IMR-90 (cell line): ENCODE results near the gene IL1A. TPM values are rescaled to one million over a fixed set of nuclear protein-coding genes. Genes with fewer than 3 reads are reported as not detected.

Experiments
- ATAC-seq: fragments of 200-7000 bp; cut with Tn5 transposase; 2 replicates; pipeline ENCODE4 v1.9.1; 2020; ENCODE audit warnings: low read depth, mild to moderate bottlenecking, moderate library complexity
- BruUV-seq: library from RNA; stranded (reverse); fragments of 400-500 nt; replicated peaks from 2 replicates; lab custom pipeline; 2021; lab: Mats Ljungman, UMichigan
- CTCF ChIA-PET: fragments of 300-600 bp; formaldehyde crosslinking; extraction: SDS; loops from one replicate; lab custom pipeline; 2021; ENCODE audit warnings: antibody characterized with exemption; lab: Yijun Ruan, JAX
- POLR2A ChIA-PET: fragments of 300-600 bp; sonication (Branson Sonifier 250); formaldehyde crosslinking; loops from one replicate; lab custom pipeline; 2022; ENCODE audit warnings: antibody characterized with exemption; ENCODE audit not compliant: unreplicated experiment; lab: Charles Lee
- DNase-seq: peaks from one replicate; pipeline ENCODE4 v3.0.0; 2013
- H2AFZ ChIP-seq: replicated peaks from 2 replicates; pipeline ENCODE3; 2013; ENCODE audit warnings: low read length, mild to moderate bottlenecking; ENCODE audit not compliant: poor library complexity
- H2AK5ac ChIP-seq: 2 replicates; pipeline ENCODE4 v1.6.1; 2013; ENCODE audit warnings: low read depth, low read length, inconsistent platforms
- H2AK9ac ChIP-seq: replicated peaks from 2 replicates; pipeline ENCODE3; 2013; ENCODE audit warnings: mild to moderate bottlenecking, low read depth, low read length, moderate library complexity; ENCODE audit not compliant: poor library complexity
- H2BK120ac ChIP-seq: 2 replicates; pipeline ENCODE4 v1.6.1; 2013; ENCODE audit warnings: low read depth, low read length, inconsistent platforms
- H2BK15ac ChIP-seq: 3 replicates; pipeline ENCODE4 v1.6.1; 2013; ENCODE audit warnings: low read depth, low read length, inconsistent platforms
- H2BK20ac ChIP-seq: 2 replicates; pipeline ENCODE4 v1.6.1; 2013; ENCODE audit warnings: low read depth, mild to moderate bottlenecking, inconsistent platforms, low read length, moderate library complexity
- H2BK5ac ChIP-seq: 2 replicates; pipeline ENCODE4 v1.6.1; 2013; ENCODE audit warnings: mild to moderate bottlenecking, low read depth, low read length, inconsistent platforms; ENCODE audit not compliant: poor library complexity, severe bottlenecking
- H3K14ac ChIP-seq: replicated peaks from 2 replicates; pipeline ENCODE4 v1.6.1; 2013; ENCODE audit warnings: low read depth, low read length, inconsistent platforms
- H3K18ac ChIP-seq: 2 replicates; pipeline ENCODE4 v1.6.1; 2013; ENCODE audit warnings: low read depth, low read length, control low read depth
- H3K23ac ChIP-seq: 2 replicates; pipeline ENCODE4 v1.6.1; 2013; ENCODE audit warnings: low read depth, low read length, inconsistent platforms
- H3K27ac ChIP-seq: 2 replicates; pipeline ENCODE4 v1.5.1; 2013; ENCODE audit warnings: mild to moderate bottlenecking, control low read depth, low read length; ENCODE audit not compliant: insufficient read depth
- H3K27me3 ChIP-seq: 2 replicates; pipeline ENCODE4 v1.6.1; 2013; ENCODE audit warnings: low read length; ENCODE audit not compliant: control insufficient read depth, insufficient read depth
- H3K36me3 ChIP-seq: 2 replicates; pipeline ENCODE4 v1.6.1; 2013; ENCODE audit warnings: low read length, mixed read lengths; ENCODE audit not compliant: control insufficient read depth, insufficient read depth
- H3K4ac ChIP-seq: 2 replicates; pipeline ENCODE4 v1.6.1; 2013; ENCODE audit warnings: low read depth, low read length, inconsistent platforms
- H3K4me1 ChIP-seq: 2 replicates; pipeline ENCODE4 v1.6.1; 2013; ENCODE audit warnings: low read length, mixed read lengths; ENCODE audit not compliant: control insufficient read depth, insufficient read depth
- H3K4me2 ChIP-seq: 2 replicates; pipeline ENCODE4 v1.6.1; 2013; ENCODE audit warnings: low read depth, mild to moderate bottlenecking, control low read depth, low read length, moderate library complexity
- H3K4me3 ChIP-seq: 2 replicates; pipeline ENCODE4 v1.5.1; 2013; ENCODE audit warnings: low read depth, mild to moderate bottlenecking, control low read depth, low read length, moderate library complexity; ENCODE audit not compliant: insufficient read depth
- H3K56ac ChIP-seq: 2 replicates; pipeline ENCODE4 v1.6.1; 2013; ENCODE audit warnings: low read length, inconsistent platforms; ENCODE audit not compliant: insufficient read depth; ENCODE audit errors: extremely low read depth
- H3K79me1 ChIP-seq, 2 experiments: 2 replicates each; pipeline ENCODE4 v1.6.1; 2013; ENCODE audit warnings: low read length in 2 of 2, inconsistent platforms in 1 of 2, low read depth in 1 of 2
- H3K9ac ChIP-seq: 2 replicates; pipeline ENCODE4 v1.6.1; 2013; ENCODE audit warnings: low read depth, low read length, control low read depth
- H3K9me1 ChIP-seq: 2 replicates; pipeline ENCODE4 v1.6.1; 2013; ENCODE audit warnings: low read length, inconsistent platforms; ENCODE audit not compliant: insufficient read depth
- H3K9me3 ChIP-seq: 2 replicates; pipeline ENCODE4 v1.6.1; 2013; ENCODE audit warnings: low read length; ENCODE audit not compliant: control insufficient read depth, insufficient read depth
- H4K20me1 ChIP-seq: 2 replicates; pipeline ENCODE4 v1.6.1; 2013; ENCODE audit warnings: low read length, inconsistent platforms; ENCODE audit not compliant: insufficient read depth
- H4K5ac ChIP-seq: 2 replicates; pipeline ENCODE4 v1.6.1; 2013; ENCODE audit warnings: mild to moderate bottlenecking, low read depth, low read length, control low read depth
- H4K8ac ChIP-seq, 2 experiments: 2 replicates each; pipeline ENCODE4 v1.6.1; 2013; ENCODE audit warnings: low read depth in 2 of 2, low read length in 2 of 2, control low read depth in 1 of 2, inconsistent platforms in 1 of 2
- H4K91ac ChIP-seq: 2 replicates; pipeline ENCODE4 v1.6.1; 2013; ENCODE audit warnings: low read depth, low read length, inconsistent platforms; ENCODE audit not compliant: insufficient read depth
- BHLHE40 ChIP-seq: fragments of 150-350 bp; IDR thresholded peaks from 2 replicates; pipeline ENCODE4 v1.6.1; 2016; ENCODE audit warnings: mild to moderate bottlenecking, low read depth, low read length
- CEBPB ChIP-seq: IDR thresholded peaks from 2 replicates; pipeline ENCODE4 v1.6.1; 2012; ENCODE audit warnings: low read depth, low read length, improper control_type of control experiment
- CHD1 ChIP-seq: IDR thresholded peaks from 2 replicates; pipeline ENCODE4 v1.6.1; 2012; ENCODE audit warnings: low read depth, low read length, improper control_type of control experiment
- CTCF ChIP-seq: conservative IDR thresholded peaks from 2 replicates; pipeline ENCODE4 v1.5.1; 2012; ENCODE audit warnings: mild to moderate bottlenecking, low read depth, low read length, improper control_type of control experiment
- ELK1 ChIP-seq: fragments of 150-350 bp; IDR thresholded peaks from 2 replicates; pipeline ENCODE4 v1.6.1; 2016; ENCODE audit warnings: low read depth, mild to moderate bottlenecking, low read length, moderate library complexity, borderline replicate concordance
- FOS ChIP-seq: fragments of 150-350 bp; IDR thresholded peaks from 2 replicates; pipeline ENCODE4 v1.6.1; 2016; ENCODE audit warnings: low read depth, low read length
- MAFK ChIP-seq: IDR thresholded peaks from 2 replicates; pipeline ENCODE4 v1.6.1; 2012; ENCODE audit warnings: low read depth, low read length, improper control_type of control experiment
- MAZ ChIP-seq: IDR thresholded peaks from 2 replicates; pipeline ENCODE4 v1.6.1; 2012; ENCODE audit warnings: low read depth, mild to moderate bottlenecking, low read length, improper control_type of control experiment, moderate library complexity, borderline replicate concordance
- MXI1 ChIP-seq: IDR thresholded peaks from 2 replicates; pipeline ENCODE4 v1.6.1; 2012; ENCODE audit warnings: low read depth, mild to moderate bottlenecking, low read length, moderate library complexity, borderline replicate concordance
- NFE2L2 ChIP-seq: fragments of 150-350 bp; IDR thresholded peaks from 2 replicates; pipeline ENCODE4 v1.6.1; 2016; ENCODE audit warnings: low read depth, mild to moderate bottlenecking, low read length
- POLR2A ChIP-seq: IDR thresholded peaks from 2 replicates; pipeline ENCODE4 v1.6.1; 2012; ENCODE audit warnings: mild to moderate bottlenecking, low read depth, low read length
- RAD21 ChIP-seq: IDR thresholded peaks from 2 replicates; pipeline ENCODE4 v1.6.1; 2012; ENCODE audit warnings: low read length, improper control_type of control experiment
- RCOR1 ChIP-seq: IDR thresholded peaks from 2 replicates; pipeline ENCODE4 v1.6.1; 2012; ENCODE audit warnings: mild to moderate bottlenecking, low read length, improper control_type of control experiment; ENCODE audit not compliant: insufficient replicate concordance
- RFX5 ChIP-seq: IDR thresholded peaks from 2 replicates; pipeline ENCODE4 v1.8.0; 2012; ENCODE audit warnings: low read depth, mild to moderate bottlenecking, low read length, moderate library complexity
- SMC3 ChIP-seq: fragments of 150-350 bp; IDR thresholded peaks from 2 replicates; pipeline ENCODE4 v1.6.1; 2016; ENCODE audit warnings: low read depth, mild to moderate bottlenecking, antibody characterized with exemption, low read length, moderate library complexity
- USF2 ChIP-seq: fragments of 150-350 bp; IDR thresholded peaks from 2 replicates; pipeline ENCODE4 v1.6.1; 2017; ENCODE audit warnings: mild to moderate bottlenecking, antibody characterized with exemption, low read length, low read depth
- WGBS, 2 experiments: methylation state at CpG; one replicate each; pipeline versions ENCODE4 v1.1.5 to v1.1.7; 2013; ENCODE audit warnings: missing lambda C conversion rate in 2 of 2; ENCODE audit not compliant: insufficient read length in 1 of 2; ENCODE audit errors: extremely low coverage in 2 of 2; 5-methylcytosine and 5-hydroxymethylcytosine counted together
- dilution Hi-C: fragments of 300-500 bp; cut with HindIII; formaldehyde crosslinking; loops from one replicate; pipeline ENCODE4 v1.14.3; 2018; ENCODE audit warnings: low sequenced_read_pairs; ENCODE audit not compliant: unreplicated experiment
- in situ Hi-C: fragments of 300-500 bp; cut with MboI; formaldehyde crosslinking; loops from 3 replicates; pipeline ENCODE4 v1.14.3; 2019; ENCODE audit warnings: low sequenced_read_pairs, inconsistent platforms, mixed read lengths
- intact Hi-C: fragments of 100-400 bp; cut with micrococcal nuclease; formaldehyde crosslinking; loops from 2 replicates; pipeline ENCODE4 v1.10.0; 2022
- polyA plus RNA-seq, 3 experiments: library from polyadenylated mRNA; depleted of rRNA; stranded (reverse); fragments of >200 nt; gene quantifications; 2 replicates each; pipeline ENCODE4 v1.2.3, GENCODE V29; 2012; ENCODE audit warnings: low replicate concordance in 1 of 3
- total RNA-seq: library from RNA; depleted of rRNA; stranded (reverse); fragments of >200 nt; gene quantifications from 2 replicates; pipeline ENCODE4 v1.2.3, GENCODE V29; 2012

The IL1A gene
- total and polyA plus RNA-seq, 2 of the 4 experiments (the other 2 are of a cell fraction): 0.48 to 1.1 TPM

- dilution Hi-C loops (no loop called here), intact Hi-C loops (no loop called here), in situ Hi-C loops (no loop called here)
- peak overlapping the region; percentile 54 for H2AFZ ChIP-seq
- ChIA-PET POLR2A (interaction anchor here (0.6 kb wide), 1 partner anchor 14 kb away, joined by 3 read pairs; no protein-coding TSS in a partner anchor), CTCF (interaction anchor here (1.0 kb wide), 1 partner anchor 67 kb away, joined by 4 read pairs; no protein-coding TSS in a partner anchor)
- peaks cover 22% of the 10 kb centered on the region for H3K4me1 ChIP-seq
- no peak overlapping the region for H2AK9ac ChIP-seq
- peak overlapping the region; percentile 74 for H4K91ac ChIP-seq
- H3K18ac ChIP-seq: peak overlapping the region; percentile 69
- no peak overlapping the region for H3K4me3 ChIP-seq
- peak overlapping the region; percentile 88 for H3K4ac ChIP-seq
- H3K36me3 ChIP-seq: no peaks in the 10 kb centered on the region
- no peaks in the 10 kb centered on the region for H3K9me3 ChIP-seq
- peak overlapping the region; percentile 72 for H4K5ac ChIP-seq
- H2BK5ac ChIP-seq: peak overlapping the region; percentile 59
- H2AK5ac ChIP-seq: peak overlapping the region; percentile 71; the same call in 1 of the 2 replicates
- DNase-seq (peak; percentile 57), ATAC-seq (peak; percentile 78)
- peak overlapping the region; percentile 55 for H3K9ac ChIP-seq
- BruUV-seq: no TSS peak
- WGBS, 2 experiments: no CpG with 5 or more reads among the region's 2 CpGs
- peak overlapping the region; percentile 85 for H2BK20ac ChIP-seq
- H3K79me1 ChIP-seq: peaks cover 4 to 9% of the 10 kb centered on the region in 2 experiments; a peak in 2 of 4 replicates
- peak overlapping the region; percentile 35 to 84; a peak in 3 of 4 replicates for H4K8ac ChIP-seq
- peak overlapping the region; percentile 81; the same call in 1 of the 2 replicates for H3K56ac ChIP-seq
- H3K27ac ChIP-seq: peak overlapping the region; percentile 41; the same call in 1 of the 2 replicates
- H2BK120ac ChIP-seq: peak overlapping the region; percentile 90
- H3K4me2 ChIP-seq: 0 out of 2 replicates have a peak overlapping the region, but pooled peaks have one; percentile 1
- peak overlapping the region; percentile 58 for H3K14ac ChIP-seq
- H3K9me1 ChIP-seq: peaks cover 17% of the 10 kb centered on the region
- H2BK15ac ChIP-seq: peak overlapping the region; percentile 95; the same call in 2 of the 3 replicates
- H4K20me1 ChIP-seq: no peaks in the 10 kb centered on the region
- no peak for TF ChIP-seq POLR2A
- TF ChIP-seq CEBPB: no peak
- no peak; the same call in 1 of the 2 replicates for TF ChIP-seq BHLHE40
- no peak for TF ChIP-seq RAD21
- TF ChIP-seq RCOR1: no peak
- TF ChIP-seq MAFK: no peak
- no peak for TF ChIP-seq MAZ
- no peak for TF ChIP-seq CTCF
- TF ChIP-seq FOS: no peak
- TF ChIP-seq NFE2L2: no peak
- TF ChIP-seq MXI1: no peak
- no peak for TF ChIP-seq RFX5
- no peak for TF ChIP-seq USF2
- TF ChIP-seq ELK1: no peak
- TF ChIP-seq CHD1: no peak
- TF ChIP-seq SMC3: no peak
- peak overlapping the region; percentile 58; the same call in 1 of the 2 replicates for H3K23ac ChIP-seq
- H3K27me3 ChIP-seq: no peaks in the 10 kb centered on the region
These were observed 30.0 kb upstream of the IL1A start for GRCh38 chr2:112814278-112814677.
